ENCODE measurements around the gene PPM1E.

- TF ChIP-seq CTCF (IDR thresholded peaks at IDR 0.05) (no peak), POLR2A (IDR thresholded peaks at IDR 0.05) (no peak)
Observed at GRCh38 chr17:58809564-58809936, 53.9 kb downstream of the PPM1E start.

Measured in heart left ventricle (tissue), 13 donors.